RWPE1 (cell line): Measurements from ENCODE around the gene ACADM.

Source experiments
- CTCF ChIA-PET: fragments of 350-600 bp; sonication (Branson Sonifier 250); formaldehyde crosslinking; extraction: SDS; loops from one replicate; lab custom pipeline; 2021; lab: Yijun Ruan, JAX
- POLR2A ChIA-PET: fragments of 400-600 bp; formaldehyde crosslinking; extraction: SDS; loops from one replicate; lab custom pipeline; 2020; ENCODE audit warnings: antibody characterized with exemption; ENCODE audit not compliant: low non-redundant PET; lab: Yijun Ruan, JAX
- DNase-seq: peaks from one replicate; pipeline ENCODE4 v3.0.0; 2012; ENCODE audit warnings: low spot score
- H3K27ac ChIP-seq: fragments of 450-650 bp; 2 replicates; pipeline ENCODE4 v1.5.1; 2017
- CTCF ChIP-seq: fragments of 450-650 bp; conservative IDR thresholded peaks from 2 replicates; pipeline ENCODE4 v1.5.1; 2017; ENCODE audit warnings: low read depth, mild to moderate bottlenecking

ACADM gene

GRCh38 chr1:75722966-75723365, 1.5 kb upstream of the ACADM start:
- ChIA-PET CTCF (no interaction called here), POLR2A (no interaction called here)
- H3K27ac ChIP-seq = no peak overlapping the region
- no peak for TF ChIP-seq CTCF
- no peak for DNase-seq

GRCh38 chr1:75723989-75724471, 479 bp upstream of the ACADM start:
- POLR2A ChIA-PET = no interaction called here
- CTCF ChIA-PET = no interaction called here
- H3K27ac ChIP-seq = peak overlapping the region; percentile 88
- TF ChIP-seq CTCF = no peak
- DNase-seq = peak; percentile 82

GRCh38 chr1:75725266-75725665, 757 bp downstream of the ACADM start:
- H3K27ac ChIP-seq = no peak overlapping the region
- no peak for DNase-seq
- no peak for TF ChIP-seq CTCF
- CTCF ChIA-PET = interaction anchor here (0.6 to 1.1 kb wide), 2 partner anchors 19 to 1958 kb away, joined by 3 to 4 read pairs; no protein-coding TSS in a partner anchor
- POLR2A ChIA-PET = no interaction called here

GRCh38 chr1:75725861-75726361, 1.4 kb downstream of the ACADM start:
- no peak for TF ChIP-seq CTCF
- ChIA-PET POLR2A (no interaction called here), CTCF (interaction anchor here (1.1 kb wide), 1 partner anchor 19 kb away, joined by 4 read pairs; no protein-coding TSS in a partner anchor)
- no peak overlapping the region for H3K27ac ChIP-seq
- DNase-seq = no peak

- TF ChIP-seq CTCF = no peak
- POLR2A ChIA-PET = no interaction called here
- CTCF ChIA-PET = interaction anchor here (0.7 kb wide), 1 partner anchor 539 kb away, joined by 3 read pairs; no protein-coding TSS in a partner anchor
These were observed 3.1 kb downstream of the ACADM start for GRCh38 chr1:75727571-75727970.

GRCh38 chr1:75730432-75730831, 5.9 kb downstream of the ACADM start:
- DNase-seq = no peak
- ChIA-PET CTCF (no interaction called here), POLR2A (no interaction called here)
- no peak for TF ChIP-seq CTCF
- no peak overlapping the region for H3K27ac ChIP-seq

More at GRCh38 chr1:75727571-75727970, 3.1 kb downstream of the ACADM start:
- DNase-seq = no peak
- H3K27ac ChIP-seq = no peak overlapping the region
